HG03097 (cell line): ENCODE results near the gene CPLX3.

Experiments
- ATAC-seq: cut with Tn5 transposase; IDR thresholded peaks from one replicate; pipeline ENCODE4 v1.9.1; 2021; ENCODE audit not compliant: unreplicated experiment, low FRiP score

CPLX3 gene

DNA sequence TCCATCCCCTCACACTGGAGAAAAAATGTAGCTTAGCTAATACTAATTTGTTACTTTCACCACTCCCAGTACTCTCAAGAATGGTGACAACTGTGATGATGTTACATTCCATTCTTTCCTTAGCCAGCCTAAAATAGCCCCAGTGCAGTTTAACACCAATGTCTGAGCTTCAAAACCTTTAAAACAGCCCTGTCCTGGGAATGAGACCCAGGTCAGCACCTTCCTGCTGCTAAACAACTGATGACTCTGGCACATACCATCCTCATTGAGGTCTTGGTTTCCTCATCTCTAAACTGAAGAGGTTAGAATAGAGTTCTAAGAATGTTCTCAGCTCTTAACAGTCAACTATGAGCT lies 42.9 kb downstream of the CPLX3 start:
- ATAC-seq: peak; percentile 4

DNA sequence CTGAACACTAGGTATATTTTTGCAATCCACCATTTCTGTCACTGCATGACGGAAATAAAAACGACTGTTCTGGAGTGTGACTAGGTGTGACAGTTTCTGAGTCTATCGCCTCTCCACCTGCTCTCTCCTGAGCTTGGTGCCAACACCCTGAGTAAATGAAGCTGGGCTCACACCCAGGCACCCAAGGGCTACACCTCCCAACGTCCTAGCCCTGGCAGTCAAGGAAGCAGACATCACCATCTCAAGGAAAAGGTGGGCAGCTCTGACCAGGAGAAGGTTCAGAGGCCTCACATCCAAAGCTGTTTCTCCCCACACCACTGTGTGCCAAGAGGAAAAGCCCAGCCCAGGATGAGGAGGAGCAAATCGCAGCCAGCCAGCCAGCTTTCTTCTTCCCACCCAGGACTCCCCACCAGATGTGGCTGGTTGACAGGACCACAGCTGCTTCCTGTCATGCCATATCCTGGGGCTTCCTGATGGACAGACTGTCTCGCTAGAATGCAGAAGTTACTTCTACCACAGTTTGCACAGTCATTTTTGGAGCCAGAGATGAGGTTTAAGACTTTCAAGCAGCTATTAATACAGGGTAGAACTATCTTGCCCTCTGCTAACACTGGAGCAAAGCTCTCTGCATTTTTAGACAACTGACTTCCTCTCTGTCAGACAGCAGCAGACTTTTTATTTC lies 43.4 kb downstream of the CPLX3 start:
- ATAC-seq: peak; percentile 69

- ATAC-seq: no peak
Observed at GRCh38 chr15:74870436-74871215, 44.2 kb downstream of the CPLX3 start.

DNA sequence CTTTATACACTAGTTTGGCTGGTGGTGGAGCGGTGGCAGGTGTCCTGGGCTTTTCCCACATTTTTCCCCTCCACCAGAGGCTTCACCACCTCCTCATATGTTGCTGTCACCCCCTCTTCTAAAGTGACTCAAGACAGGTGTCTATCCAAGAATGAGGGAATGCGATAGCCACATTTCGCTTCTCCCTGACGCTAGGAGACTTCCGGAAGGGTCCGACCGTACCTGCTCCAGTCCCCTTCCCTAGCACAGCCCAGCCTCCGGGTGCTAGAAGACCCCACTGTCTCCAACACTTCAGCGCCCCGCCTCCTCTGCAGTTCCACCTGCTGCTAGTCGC lies 46.2 kb downstream of the CPLX3 start:
- no peak for ATAC-seq

GRCh38 chr15:74873036-74873755 lies 46.8 kb downstream of the CPLX3 start, which contains the start of gene SCAMP2:
Gene SCAMP2 (minus strand): TSS chr15:74873365. CDS start chr15:74873255, 110 bp downstream.
- peak; percentile 60 for ATAC-seq

- no peak for ATAC-seq
Observed at GRCh38 chr15:74873756-74874424, 47.5 kb downstream of the CPLX3 start.

- ATAC-seq: no peak
Observed at GRCh38 chr15:74878273-74878672, 51.8 kb downstream of the CPLX3 start.
